ENCODE results near the gene GGT6. TPM values are rescaled to one million over a fixed set of nuclear protein-coding genes. Genes with fewer than 3 reads are reported as not detected.

Gene GGT6
- total RNA-seq, 1 experiment from 2014 or later = not detected

- Mint-ChIP-seq H3K4me1 (ENCODE audit: low read depth, unreplicated experiment) (peaks cover 14% of the 10 kb centered on the region), H3K36me3 (ENCODE audit: insufficient read depth, unreplicated experiment) (peaks cover 15% of the 10 kb centered on the region), H3K9me3 (ENCODE audit: unreplicated experiment) (no peaks in the 10 kb centered on the region), H3K27me3 (ENCODE audit: insufficient read depth, unreplicated experiment) (no peaks in the 10 kb centered on the region), H3K4me3 (ENCODE audit: unreplicated experiment) (peak overlapping the region; percentile 84), H3K27ac (ENCODE audit: unreplicated experiment) (peak overlapping the region; percentile 41)
- TF ChIP-seq CTCF (IDR thresholded peaks at IDR 0.05; ENCODE audit: insufficient read depth in 1 of 2, low read depth in 1 of 2, low read length in 1 of 2, severe bottlenecking in 1 of 2, unreplicated experiment in 1 of 2) = no peak
- CTCF ChIA-PET = interaction anchor here (0.5 to 2.1 kb wide), 4 partner anchors 18 to 57 kb away, joined by 3 to 14 read pairs (median 7); partner anchors contain the start of gene ALOX15
- peak; percentile 51 to 59 for DNase-seq
- Histone ChIP-seq H3K36me3 (ENCODE audit: control insufficient read depth, insufficient read depth, low read length) (no peaks in the 10 kb centered on the region), H3K9me3 (no peaks in the 10 kb centered on the region), H3K4me1 (peaks cover 22% of the 10 kb centered on the region; the same call in 1 of the 2 replicates), H3K4me3 (ENCODE audit: low read depth, low read length) (peak overlapping the region; percentile 71), H3K27me3 (replicated peaks; ENCODE audit: control insufficient read depth, insufficient read depth, low read length) (no peaks in the 10 kb centered on the region)
- BruUV-seq (replicated peaks) = no TSS peak
- POLR2A ChIA-PET = interaction anchor here (1.3 to 2.0 kb wide), 2 partner anchors 14 to 25 kb away, joined by 10 to 19 read pairs; no protein-coding TSS in a partner anchor
- intact Hi-C loops (cut with micrococcal nuclease; ENCODE audit: unreplicated experiment) = loop anchor here (2.0 kb wide), 1 partner anchor 18 kb away; no protein-coding TSS in a partner anchor
These were observed 24.7 kb upstream of the GGT6 start for GRCh38 chr17:4584917-4585637.

DNA sequence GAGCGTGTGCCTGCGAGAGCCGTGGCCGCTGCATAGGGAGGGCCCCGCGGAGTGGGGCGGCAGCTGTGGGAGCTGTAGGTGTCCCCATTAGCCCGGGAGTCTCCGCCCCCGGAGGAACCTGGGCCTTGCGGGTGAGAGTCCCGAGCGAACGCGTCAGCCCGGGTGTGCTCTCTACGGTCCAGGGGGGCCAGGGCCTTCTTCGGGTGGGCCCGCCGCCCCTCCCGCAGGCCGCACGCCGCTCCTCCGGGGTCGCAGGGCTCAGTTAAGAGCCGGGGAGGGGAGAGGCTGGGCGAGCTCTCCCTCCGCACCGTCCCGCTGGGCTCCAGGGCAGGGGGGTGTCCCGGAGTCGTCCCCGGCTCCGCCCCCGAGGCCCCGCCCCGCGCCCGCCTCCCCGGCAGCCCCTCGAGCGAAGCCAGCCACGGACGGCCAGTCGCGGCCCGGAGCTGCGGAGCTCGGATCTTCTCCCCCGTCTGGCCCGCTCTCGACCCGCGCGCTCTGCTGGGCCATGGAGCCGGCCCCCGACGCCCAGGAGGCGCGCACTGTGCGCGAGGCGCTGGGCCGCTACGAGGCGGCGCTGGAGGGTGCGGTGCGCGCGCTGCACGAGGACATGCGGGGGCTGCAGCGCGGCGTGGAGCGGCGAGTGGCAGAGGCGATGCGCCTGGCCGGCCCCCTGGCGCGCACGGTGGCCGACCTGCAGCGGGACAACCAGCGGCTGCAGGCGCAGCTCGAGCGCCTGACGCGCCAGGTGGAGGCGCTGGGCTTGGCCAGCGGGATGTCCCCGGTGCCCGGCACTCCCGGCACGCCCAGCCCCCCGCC lies 23.9 kb upstream of the GGT6 start, which contains the start of gene SMTNL2:
Gene SMTNL2 (plus strand): TSS at position 429 of the 816 bp plus-strand sequence. CDS start 77 bp downstream, at position 506.
- intact Hi-C loops (cut with micrococcal nuclease; ENCODE audit: unreplicated experiment) = loop anchor here (2.0 kb wide), 1 partner anchor 18 kb away; no protein-coding TSS in a partner anchor
- no peaks in the 10 kb centered on the region for H3K9me3 Mint-ChIP-seq (ENCODE audit: unreplicated experiment)
- ChIA-PET CTCF (interaction anchor here (0.5 to 2.1 kb wide), 4 partner anchors 17 to 57 kb away, joined by 3 to 14 read pairs (median 7); partner anchors contain the start of gene ALOX15), POLR2A (interaction anchor here (0.6 to 2.0 kb wide), 4 partner anchors 10 to 856 kb away, joined by 3 to 19 read pairs (median 6); no protein-coding TSS in a partner anchor)
- H3K27ac Mint-ChIP-seq (ENCODE audit: unreplicated experiment) = peak within 1 kb of the TSS; percentile 75
- Histone ChIP-seq H3K27me3 (replicated peaks; ENCODE audit: control insufficient read depth, insufficient read depth, low read length) (no peaks in the 10 kb centered on the region), H3K9me3 (no peaks in the 10 kb centered on the region), H3K4me1 (peaks cover 22% of the 10 kb centered on the region; the same call in 1 of the 2 replicates), H3K36me3 (ENCODE audit: control insufficient read depth, insufficient read depth, low read length) (no peaks in the 10 kb centered on the region), H3K4me3 (ENCODE audit: low read depth, low read length) (peak within 1 kb of the TSS; percentile 71)
- DNase-seq = peak; percentile 65 to 76
- peaks cover 12% of the 10 kb centered on the region for H3K4me1 Mint-ChIP-seq (ENCODE audit: low read depth, unreplicated experiment)
- peak within 1 kb of the TSS; percentile 84 for H3K4me3 Mint-ChIP-seq (ENCODE audit: unreplicated experiment)
- BruUV-seq (replicated peaks) = no TSS peak
- no peaks in the 10 kb centered on the region for H3K27me3 Mint-ChIP-seq (ENCODE audit: insufficient read depth, unreplicated experiment)
- H3K36me3 Mint-ChIP-seq (ENCODE audit: insufficient read depth, unreplicated experiment) = peaks cover 13% of the 10 kb centered on the region
- TF ChIP-seq CTCF (IDR thresholded peaks at IDR 0.05; ENCODE audit: insufficient read depth in 1 of 2, low read depth in 1 of 2, low read length in 1 of 2, severe bottlenecking in 1 of 2, unreplicated experiment in 1 of 2) = no peak

GRCh38 chr17:4583782-4584100 lies 23.4 kb upstream of the GGT6 start:
- intact Hi-C loops (cut with micrococcal nuclease; ENCODE audit: unreplicated experiment) = loop anchor here (2.0 kb wide), 1 partner anchor 17 kb away; no protein-coding TSS in a partner anchor
- POLR2A ChIA-PET = interaction anchor here (0.6 to 2.0 kb wide), 4 partner anchors 10 to 857 kb away, joined by 3 to 19 read pairs (median 6); no protein-coding TSS in a partner anchor
- CTCF ChIA-PET = interaction anchor here (1.7 to 2.1 kb wide), 2 partner anchors 17 to 26 kb away, joined by 11 to 14 read pairs; no protein-coding TSS in a partner anchor

More at GRCh38 chr17:4583782-4584100, 23.4 kb upstream of the GGT6 start:
- no peaks in the 10 kb centered on the region for H3K9me3 ChIP-seq
- H3K4me1 ChIP-seq = peaks cover 19% of the 10 kb centered on the region; the same call in 1 of the 2 replicates
- peak overlapping the region; percentile 71 for H3K4me3 ChIP-seq (ENCODE audit: low read depth, low read length)
- H3K36me3 ChIP-seq (ENCODE audit: control insufficient read depth, insufficient read depth, low read length) = no peaks in the 10 kb centered on the region
- H3K36me3 Mint-ChIP-seq (ENCODE audit: insufficient read depth, unreplicated experiment) = peaks cover 13% of the 10 kb centered on the region
- TF ChIP-seq CTCF (IDR thresholded peaks at IDR 0.05; ENCODE audit: insufficient read depth in 1 of 2, low read depth in 1 of 2, low read length in 1 of 2, severe bottlenecking in 1 of 2, unreplicated experiment in 1 of 2) = peak; percentile 26 to 45
- no peaks in the 10 kb centered on the region for H3K9me3 Mint-ChIP-seq (ENCODE audit: unreplicated experiment)
- peak overlapping the region; percentile 75 for H3K27ac Mint-ChIP-seq (ENCODE audit: unreplicated experiment)
- H3K4me3 Mint-ChIP-seq (ENCODE audit: unreplicated experiment) = peak overlapping the region; percentile 84
- H3K27me3 Mint-ChIP-seq (ENCODE audit: insufficient read depth, unreplicated experiment) = no peaks in the 10 kb centered on the region
- H3K27me3 ChIP-seq (replicated peaks; ENCODE audit: control insufficient read depth, insufficient read depth, low read length) = no peaks in the 10 kb centered on the region
- peaks cover 12% of the 10 kb centered on the region for H3K4me1 Mint-ChIP-seq (ENCODE audit: low read depth, unreplicated experiment)
- DNase-seq = peak; percentile 76 to 77
- TSS peak; percentile 53 for BruUV-seq (replicated peaks)

All from Caco-2 (cell line).